ENCODE results near the gene NTN3.
A peak's percentile ranks its signal among the peaks of the same experiment; 100 is the strongest.
"Not testable (repeated sequence)": the region's sequence is repeated elsewhere in the genome, so short reads cannot be mapped to it uniquely, and the experiment has no call there.

NTN3 gene

GRCh38 chr16:2466667-2467527 is 4.2 kb upstream of the NTN3 start:
- DNase-seq = no peak

DNA sequence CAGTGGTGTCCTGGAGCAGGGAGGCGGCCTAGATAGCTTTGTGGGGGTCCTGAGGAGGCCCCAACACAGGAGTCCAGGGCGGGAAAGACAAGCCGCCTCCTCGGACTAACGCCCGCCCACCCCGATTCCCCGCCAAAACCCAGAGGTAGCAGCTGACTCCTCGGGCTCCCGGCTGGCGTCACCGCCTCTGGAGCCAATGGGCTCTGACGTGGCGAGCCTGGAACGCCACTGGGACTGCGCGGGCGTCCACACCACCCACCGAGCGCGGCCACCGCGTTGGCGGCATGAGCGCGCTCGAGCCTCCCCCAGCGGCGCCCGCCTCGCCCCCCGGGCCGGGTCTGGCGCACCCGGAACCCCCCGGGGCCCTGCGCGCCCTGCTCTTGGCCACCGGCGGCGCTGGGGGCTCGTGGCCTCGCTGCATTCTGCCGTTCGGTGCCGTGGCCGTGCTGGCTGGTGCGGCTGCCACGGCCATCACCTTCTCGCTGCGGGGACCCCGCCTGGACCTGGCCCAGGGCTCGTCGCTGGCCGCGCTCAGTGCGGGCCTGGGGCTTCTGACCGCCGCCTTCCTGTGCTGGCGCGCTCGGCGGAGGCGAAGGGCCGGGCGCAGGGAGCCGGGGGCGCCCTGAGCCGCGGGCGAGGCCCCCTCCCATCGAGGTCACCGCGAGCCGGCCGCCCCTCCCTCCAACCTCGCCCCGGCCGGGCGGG is 3.4 kb upstream of the NTN3 start:
- peak; percentile 72 for DNase-seq

GRCh38 chr16:2468233-2468724 is 2.8 kb upstream of the NTN3 start:
- peak; percentile 82 for DNase-seq

- peak; percentile 87 for DNase-seq
Observed at GRCh38 chr16:2468725-2469398, 2.2 kb upstream of the NTN3 start.

- DNase-seq = no peak
Observed at GRCh38 chr16:2469399-2470233, 1.5 kb upstream of the NTN3 start.

- no peak for DNase-seq
Observed at GRCh38 chr16:2470234-2470601, 879 bp upstream of the NTN3 start.

DNA sequence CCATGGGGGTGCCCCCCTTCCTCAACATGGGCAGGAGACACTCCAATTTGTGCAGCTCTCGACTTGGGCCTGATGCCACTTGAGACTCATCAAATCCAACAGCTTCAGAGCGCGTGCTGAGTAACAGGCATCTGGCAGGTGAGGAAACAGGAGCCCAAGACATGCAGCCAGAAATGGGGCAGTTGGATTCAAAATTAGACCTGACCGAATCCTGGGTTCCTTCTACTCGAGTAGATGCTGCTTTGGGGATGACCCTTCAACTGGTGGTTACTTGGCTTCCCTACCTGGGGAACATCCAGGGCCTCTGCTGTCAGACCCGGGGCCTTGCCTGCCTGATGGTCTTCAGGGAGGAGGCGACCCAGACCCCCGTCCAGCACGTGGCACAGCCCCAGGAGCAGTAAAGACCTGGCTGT is 488 bp upstream of the NTN3 start:
- DNase-seq = no peak

GRCh38 chr16:2471653-2472487 is 773 bp downstream of the NTN3 start:
- DNase-seq = no peak

- no peak for DNase-seq
Observed at GRCh38 chr16:2472488-2472864, 1.4 kb downstream of the NTN3 start.

GRCh38 chr16:2472885-2473445 is 1.9 kb downstream of the NTN3 start:
- DNase-seq = no peak

- no peak for DNase-seq
Observed at GRCh38 chr16:2473446-2473926, 2.4 kb downstream of the NTN3 start.

DNA sequence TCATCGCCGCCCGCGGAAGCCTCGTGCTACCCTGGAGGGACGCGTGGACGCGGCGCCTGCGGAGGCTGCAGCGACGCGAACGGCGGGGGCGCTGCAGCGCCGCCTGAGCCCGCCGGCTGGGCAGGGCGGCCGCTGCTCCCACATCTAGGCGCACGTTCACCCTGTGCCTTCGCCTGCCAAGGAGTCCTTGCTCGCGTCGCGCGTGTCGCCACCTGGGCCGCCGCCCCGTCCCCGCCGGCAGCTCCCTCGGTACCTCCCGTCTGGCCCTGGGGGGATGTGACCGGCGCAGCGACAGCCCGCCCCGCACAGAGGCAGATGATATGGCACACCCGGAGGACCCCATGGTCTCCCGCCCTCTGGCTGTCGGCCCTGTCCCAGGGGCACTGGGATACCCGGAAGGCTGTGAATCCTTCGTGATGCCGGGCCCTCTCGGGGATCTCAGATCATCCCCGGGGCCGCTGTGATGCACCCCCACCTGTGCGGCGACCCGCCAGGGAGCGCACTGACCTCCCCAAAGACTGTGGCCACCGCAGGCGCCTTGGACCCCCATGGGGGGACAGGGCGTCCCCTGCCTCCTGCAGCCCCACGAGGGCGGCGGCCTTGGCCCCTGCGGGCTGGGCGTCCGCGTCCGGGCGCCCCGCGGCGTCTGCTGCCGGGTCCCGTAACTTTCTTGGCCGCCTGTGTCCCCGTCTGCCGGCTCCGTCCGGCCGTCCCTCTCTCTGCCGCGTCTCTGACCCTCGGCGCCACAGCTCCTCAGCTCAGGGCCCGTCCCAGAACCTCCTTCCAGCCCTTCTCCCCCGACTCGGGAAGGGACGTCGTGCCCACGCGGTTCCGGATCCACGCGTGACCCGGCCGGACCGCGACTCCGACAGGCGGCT is 3.1 kb downstream of the NTN3 start:
- DNase-seq = no peak

DNA sequence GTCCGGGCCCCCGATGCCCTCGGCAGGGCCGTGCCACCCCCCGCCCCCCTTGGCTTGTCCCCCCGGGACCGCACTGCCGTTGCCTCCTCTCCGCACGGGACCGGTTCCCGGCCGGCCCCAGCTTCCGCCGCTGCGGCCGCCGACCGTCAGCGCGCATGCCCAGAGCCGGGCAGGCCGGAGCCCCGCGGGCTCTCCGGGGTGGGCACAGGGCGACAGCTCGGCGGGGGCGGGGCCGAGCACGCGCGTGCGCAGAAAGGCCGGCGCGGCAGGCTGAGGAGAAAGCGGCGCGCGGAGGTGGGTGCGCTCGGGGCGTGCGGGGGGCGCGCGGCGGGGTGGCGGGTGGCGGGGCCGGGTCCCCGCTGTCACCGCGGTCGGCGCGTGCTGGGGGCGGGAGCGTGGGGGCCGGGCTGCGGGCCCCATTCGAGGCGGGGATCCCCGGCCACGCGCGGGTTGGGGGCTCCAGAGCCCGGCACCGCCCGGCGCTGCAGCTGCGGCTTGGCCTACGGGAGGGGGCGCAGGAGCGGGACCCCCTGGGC is 3.8 kb downstream of the NTN3 start, which contains the start of gene TBC1D24:
Gene TBC1D24, plus strand, starts transcription at position 251 of the 536 bp plus-strand sequence. CDS start 21,022 bp downstream, outside the sequence.
- DNase-seq = no peak

DNA sequence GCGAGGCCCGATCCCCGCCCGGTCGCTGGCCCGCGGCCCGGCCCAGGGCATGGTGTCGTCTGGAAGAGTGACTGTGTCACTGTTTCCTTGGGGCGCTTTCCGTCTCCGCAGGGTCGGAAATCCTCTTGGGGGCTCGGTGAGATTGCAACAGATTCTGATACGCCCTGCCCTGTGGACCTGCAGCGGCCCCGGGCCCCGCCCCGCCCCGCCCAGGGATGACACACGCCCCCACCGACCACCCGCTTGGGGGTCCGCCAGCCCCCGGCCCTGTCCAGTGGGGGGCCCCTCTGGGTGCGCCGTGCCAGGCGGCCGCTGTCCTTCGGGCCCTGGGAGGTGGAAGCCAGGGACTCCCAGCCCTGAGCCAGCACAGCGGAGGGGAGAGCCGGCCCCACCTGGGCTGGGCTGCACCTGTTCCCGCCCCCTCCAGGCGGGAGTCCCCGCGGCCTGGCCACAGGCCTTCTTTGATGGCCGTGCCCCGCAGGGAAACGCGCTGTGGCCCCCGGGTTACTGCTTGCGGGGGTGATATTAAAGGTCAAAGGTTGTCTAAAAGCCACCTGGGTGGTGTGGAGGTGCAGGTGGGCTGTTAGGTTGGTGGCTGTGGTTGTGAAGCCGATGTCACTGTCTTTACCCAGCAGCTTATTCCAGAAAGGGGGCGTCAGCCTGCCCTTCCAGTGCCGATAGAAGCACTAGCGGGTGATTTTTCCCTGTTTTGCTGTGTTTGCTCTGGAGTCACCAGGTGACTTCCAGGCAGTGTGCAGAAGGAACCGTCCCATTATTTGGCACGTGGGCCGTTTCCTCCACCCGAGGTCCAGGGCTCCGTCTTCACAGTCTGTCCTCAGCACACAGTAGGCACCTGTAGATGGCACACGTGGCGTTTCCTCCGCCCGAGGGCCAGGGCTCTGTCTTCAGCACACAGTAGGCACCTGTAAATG is 4.6 kb downstream of the NTN3 start:
- DNase-seq = no peak

- DNase-seq = no peak
Observed at GRCh38 chr16:2476345-2476720, 5.2 kb downstream of the NTN3 start.

DNA sequence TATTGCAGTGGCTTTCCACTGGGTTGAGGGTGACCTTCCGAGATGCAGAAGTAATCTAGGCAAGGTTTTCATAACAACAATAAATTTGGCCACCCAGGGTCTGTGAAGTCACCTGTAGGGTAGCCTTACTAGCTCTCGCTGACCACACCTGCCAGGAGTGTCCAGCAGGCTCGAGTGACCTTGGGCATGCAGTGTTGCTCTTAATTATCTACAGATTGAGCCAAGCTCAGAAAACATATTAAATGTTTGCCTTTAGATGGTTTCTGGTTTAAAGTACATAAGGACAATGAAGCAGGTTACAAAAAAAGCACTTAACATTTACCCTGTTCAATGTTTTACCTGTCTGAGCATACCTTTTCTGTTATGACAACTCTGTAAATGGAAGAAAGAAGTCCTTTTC is 5.6 kb downstream of the NTN3 start:
- DNase-seq = no peak

- DNase-seq = no peak
Observed at GRCh38 chr16:2477327-2477726, 6.2 kb downstream of the NTN3 start.

- no peak for DNase-seq
Observed at GRCh38 chr16:2478279-2478678, 7.2 kb downstream of the NTN3 start.

GRCh38 chr16:2479996-2480395 is 8.9 kb downstream of the NTN3 start:
- DNase-seq = not testable (repeated sequence)

All from NCI-H1105 (cell line).